Pons (tissue), 1 donor: ENCODE results near the gene GGTLC3.
"Not testable (repeated sequence)": the region's sequence is repeated elsewhere in the genome, so short reads cannot be mapped to it uniquely, and the experiment has no call there.

Source experiments
- DNase-seq: peaks from one replicate; pipeline ENCODE4 v3.0.0-alpha.2; 2016; ENCODE audit warnings: low spot score

Gene GGTLC3

DNA sequence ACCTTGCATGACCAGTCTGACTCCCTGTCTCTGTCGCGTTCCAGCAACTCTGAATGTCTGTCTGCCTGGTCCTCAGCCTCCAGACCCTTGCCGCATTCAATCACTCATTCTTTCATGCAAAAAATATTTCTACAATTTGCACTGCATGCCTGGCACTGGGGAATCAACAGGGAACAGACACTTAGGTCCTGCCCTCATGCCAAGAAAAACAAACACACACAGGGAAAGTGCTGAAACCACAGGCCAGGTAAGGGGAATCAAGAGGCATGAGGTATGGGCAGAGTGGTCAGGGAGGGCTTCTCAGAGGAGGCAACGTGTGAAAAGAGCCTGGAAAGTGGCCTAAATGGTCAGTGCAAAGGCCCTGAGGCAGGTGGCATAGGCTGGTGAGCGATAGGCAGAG lies at the start of gene GGTLC3:
Gene GGTLC3 (minus strand): TSS at position 101 of the 400 bp plus-strand sequence. CDS start 264 bp downstream, outside the sequence.
- DNase-seq = not testable (repeated sequence)

GRCh38 chr22:18560099-18560974 lies 42.4 kb upstream of the GGTLC3 start:
- not testable (repeated sequence) for DNase-seq

- not testable (repeated sequence) for DNase-seq
These were observed 41.0 kb upstream of the GGTLC3 start for GRCh38 chr22:18558939-18559338.

GRCh38 chr22:18558516-18558915 lies 40.6 kb upstream of the GGTLC3 start:
- DNase-seq = not testable (repeated sequence)

DNA sequence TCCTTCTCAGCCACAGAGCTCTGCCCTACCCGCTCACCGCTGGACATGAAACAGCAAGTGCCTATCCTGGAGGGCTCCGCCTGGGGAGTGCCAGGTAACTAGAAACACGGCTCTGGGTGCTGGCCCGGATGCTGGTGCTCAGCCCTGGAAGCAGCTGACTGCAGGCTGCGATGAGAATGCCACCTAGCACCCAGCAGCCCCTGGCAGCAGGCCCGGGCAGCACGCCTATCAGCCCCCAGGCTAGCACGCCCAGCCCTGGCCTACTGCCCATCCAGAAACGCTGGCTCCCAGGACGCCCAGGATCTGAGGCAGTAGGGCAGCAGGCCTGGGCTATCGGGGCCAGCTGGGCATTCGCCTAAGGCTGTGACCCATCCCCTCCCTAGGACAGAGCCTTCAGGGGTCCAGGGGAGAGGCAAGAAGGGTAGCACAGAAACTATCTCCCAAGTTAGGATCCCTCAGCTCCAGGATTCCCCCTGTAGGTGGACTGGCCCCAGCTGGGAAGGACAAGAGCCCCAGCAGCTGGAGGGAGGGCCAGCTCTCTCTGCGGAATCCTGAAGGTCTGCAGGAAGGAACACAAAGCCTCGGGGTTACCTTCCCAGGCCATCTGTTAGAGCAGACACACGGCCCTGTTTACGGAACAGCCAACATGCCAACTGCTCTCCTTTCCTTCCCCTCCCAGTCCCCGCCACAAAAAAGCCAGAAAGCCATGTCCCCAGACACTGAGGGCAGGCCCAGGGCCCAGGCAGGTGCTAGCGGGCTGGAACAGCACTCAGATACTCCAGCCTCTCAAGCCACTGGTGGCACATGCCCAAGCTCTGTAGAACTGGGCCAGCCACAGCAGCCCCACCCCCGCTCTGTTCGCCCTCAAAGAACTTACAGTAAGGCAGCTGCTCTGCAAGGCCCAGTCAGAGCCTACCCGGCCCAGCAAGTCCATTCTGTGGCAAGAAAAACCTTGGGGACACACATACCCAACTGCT lies 36.6 kb upstream of the GGTLC3 start:
- not testable (repeated sequence) for DNase-seq

- DNase-seq = not testable (repeated sequence)
These were observed 35.1 kb upstream of the GGTLC3 start for GRCh38 chr22:18552839-18553597.

- not testable (repeated sequence) for DNase-seq
These were observed 33.1 kb upstream of the GGTLC3 start for GRCh38 chr22:18551046-18551445.

- DNase-seq = not testable (repeated sequence)
These were observed 31.7 kb upstream of the GGTLC3 start for GRCh38 chr22:18549458-18550179.

GRCh38 chr22:18544615-18545014 lies 26.7 kb upstream of the GGTLC3 start:
- not testable (repeated sequence) for DNase-seq

- peak; percentile 1 for DNase-seq
These were observed 25.4 kb upstream of the GGTLC3 start for GRCh38 chr22:18543400-18543799.

GRCh38 chr22:18539994-18540393 lies 22.0 kb upstream of the GGTLC3 start:
- not testable (repeated sequence) for DNase-seq

DNA sequence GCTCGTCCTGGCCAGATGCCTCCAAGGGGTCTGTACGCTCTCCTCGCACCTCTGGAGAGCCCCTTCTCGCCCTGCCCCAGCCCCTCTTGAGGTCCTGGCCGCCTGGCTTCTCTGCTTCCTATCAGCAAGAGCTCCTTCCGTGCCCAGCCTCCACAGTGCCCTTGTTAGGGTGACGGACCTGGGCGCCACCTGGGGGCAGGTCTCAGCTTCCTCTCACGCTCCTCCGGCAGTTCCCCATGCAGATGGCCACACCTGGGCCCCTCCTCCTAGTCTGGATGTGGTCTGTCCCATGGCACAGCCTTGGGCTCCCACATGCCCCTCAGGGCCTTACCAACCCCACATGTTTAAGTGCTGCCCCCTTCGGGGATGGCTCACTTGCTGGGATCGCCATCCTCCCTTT lies 16.4 kb upstream of the GGTLC3 start:
- not testable (repeated sequence) for DNase-seq

- DNase-seq = not testable (repeated sequence)
These were observed 15.7 kb upstream of the GGTLC3 start for GRCh38 chr22:18533633-18534032.

DNA sequence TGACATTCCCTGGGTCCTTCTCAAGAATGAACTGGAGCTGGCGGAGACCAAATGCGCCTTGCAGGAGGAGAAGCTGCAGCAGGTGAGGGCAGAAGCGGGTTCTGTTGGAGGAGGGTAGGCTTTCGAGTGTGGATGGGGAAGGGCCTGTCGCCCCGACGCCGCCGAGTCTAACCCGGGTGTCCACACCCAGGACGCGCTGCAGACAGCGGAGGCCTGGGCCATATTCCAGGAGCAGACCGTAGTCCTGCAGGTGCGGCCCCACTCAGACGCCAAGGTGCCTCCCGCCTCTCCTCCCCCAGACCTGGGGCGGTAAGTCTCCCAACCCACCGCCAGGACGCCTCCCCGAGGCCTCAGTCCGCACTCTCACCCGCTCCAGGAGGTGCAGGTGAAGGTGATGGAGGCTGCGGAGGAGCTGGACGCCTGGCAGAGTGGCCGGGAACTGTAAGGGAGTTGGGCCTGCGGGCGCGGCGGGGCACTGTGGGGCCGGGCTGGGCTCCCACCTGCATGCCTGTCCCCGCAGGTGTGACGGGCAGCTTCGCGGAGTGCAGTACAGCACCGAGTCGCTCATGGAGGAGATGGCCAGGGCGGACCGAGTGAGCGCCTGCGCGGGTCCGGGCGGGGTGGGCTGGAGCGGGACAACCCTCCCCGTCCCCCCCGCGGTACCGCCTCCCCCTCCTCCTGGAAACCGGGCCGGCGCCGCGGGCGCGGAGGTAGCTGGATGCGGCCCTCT lies 11.6 kb upstream of the GGTLC3 start:
- not testable (repeated sequence) for DNase-seq

GRCh38 chr22:18528597-18529415 lies 10.8 kb upstream of the GGTLC3 start:
- DNase-seq = peak; percentile 64

DNA sequence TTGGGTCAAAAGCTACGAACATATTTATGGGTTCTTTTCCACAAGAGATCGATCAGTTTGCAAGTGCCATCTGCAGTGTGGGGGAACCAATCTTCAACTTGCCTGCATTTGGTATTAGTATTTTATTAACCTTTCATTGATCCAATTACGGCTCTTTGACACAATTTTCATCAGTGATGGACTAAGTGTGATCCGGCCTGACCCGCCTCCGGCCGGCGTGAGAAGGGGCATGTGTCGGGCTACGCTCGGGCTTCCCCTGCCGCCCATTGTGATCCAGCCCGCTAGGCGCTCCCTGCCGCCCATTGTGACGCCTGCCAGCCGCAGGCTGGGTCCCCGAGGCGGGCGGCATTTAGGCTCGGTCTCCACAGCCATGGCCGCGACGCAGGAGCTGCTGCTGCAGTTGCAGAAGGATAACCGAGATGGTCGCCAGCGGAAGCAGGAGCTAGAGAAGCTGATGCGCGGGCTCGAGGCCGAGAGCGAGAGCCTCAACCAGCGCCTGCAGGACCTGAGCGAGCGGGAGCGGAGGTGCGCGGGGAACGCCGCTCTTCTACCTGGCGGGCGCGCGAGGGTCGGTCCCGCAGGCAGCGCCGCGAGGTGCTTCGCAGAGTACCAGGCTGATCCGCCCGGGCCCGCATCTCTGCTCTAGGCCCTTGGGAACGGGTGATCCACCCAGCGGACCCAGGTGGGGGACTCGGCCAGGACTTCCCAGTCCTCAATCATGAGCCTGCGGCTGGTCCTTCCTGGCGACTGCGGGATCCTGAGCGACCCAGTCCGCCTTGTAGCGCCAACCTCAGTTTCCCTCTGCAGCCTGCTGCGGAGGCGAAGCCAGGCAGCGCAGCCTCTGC lies 10.0 kb upstream of the GGTLC3 start, which contains the start of gene TMEM191B:
Gene TMEM191B (plus strand): TSS at position 51 of the 845 bp plus-strand sequence. CDS start 179 bp downstream, at position 230.
- not testable (repeated sequence) for DNase-seq

GRCh38 chr22:18523328-18523727 lies 5.4 kb upstream of the GGTLC3 start:
- DNase-seq = not testable (repeated sequence)

GRCh38 chr22:18522762-18523161 lies 4.8 kb upstream of the GGTLC3 start:
- DNase-seq = not testable (repeated sequence)
